Measurements from ENCODE around the gene SCP2. TPM values are rescaled to one million over a fixed set of nuclear protein-coding genes. Genes with fewer than 3 reads are reported as not detected.
A peak's percentile ranks its signal among the peaks of the same experiment; 100 is the strongest.

SCP2 gene
- total RNA-seq, result 10 to 100 TPM; 47.6 to 67.8 (median 52.2) TPM

GRCh38 chr1:52927212-52928014 is at the start of gene SCP2:
TSS of gene SCP2 (plus strand) at chr1:52927276. CDS start at chr1:52927397, 121 bp downstream.
- peak within 1 kb of the TSS; percentile 84 for H3K4me3 Mint-ChIP-seq
- no peaks in the 10 kb centered on the region for H3K36me3 Mint-ChIP-seq (ENCODE audit: insufficient read depth)
- peaks cover 3% of the 10 kb centered on the region for H3K27me3 Mint-ChIP-seq (ENCODE audit: low read depth)
- no peaks in the 10 kb centered on the region for H3K9me3 Mint-ChIP-seq
- ATAC-seq, result peak; percentile 96 to 97
- peaks cover 22% of the 10 kb centered on the region for H3K4me1 Mint-ChIP-seq (ENCODE audit: low read depth)
- peak; percentile 81 for DNase-seq

- H3K36me3 Mint-ChIP-seq (ENCODE audit: insufficient read depth), result no peaks in the 10 kb centered on the region
- no peak for ATAC-seq
- no peak overlapping the region for H3K4me3 Mint-ChIP-seq
- no peak for DNase-seq
- no peaks in the 10 kb centered on the region for H3K9me3 Mint-ChIP-seq
- no peaks in the 10 kb centered on the region for H3K4me1 Mint-ChIP-seq (ENCODE audit: low read depth)
- peaks cover 3% of the 10 kb centered on the region for H3K27me3 Mint-ChIP-seq (ENCODE audit: low read depth)
These were observed 49.5 kb upstream of the SCP2 start for GRCh38 chr1:52877554-52877953.

DNA sequence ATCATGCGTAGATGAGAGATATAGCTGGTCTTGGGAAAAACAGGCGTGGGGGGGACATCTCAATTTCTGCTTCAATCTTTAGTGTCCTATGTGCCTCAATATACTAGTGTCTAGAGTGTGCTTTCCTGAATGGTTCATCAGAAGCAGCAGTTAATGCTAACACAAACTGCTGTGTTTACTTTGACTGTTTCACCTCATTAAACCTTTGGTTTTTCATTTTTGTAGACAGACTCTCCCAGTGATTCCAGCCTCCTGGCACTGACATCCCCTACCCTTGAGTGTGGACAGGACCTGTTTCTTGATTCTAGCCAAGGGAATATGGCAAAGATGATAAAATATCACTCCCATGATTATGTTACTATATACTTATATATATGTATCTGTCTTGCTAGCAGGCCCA is 46.9 kb upstream of the SCP2 start:
- Mint-ChIP-seq H3K4me1 (ENCODE audit: low read depth) (no peaks in the 10 kb centered on the region), H3K27me3 (ENCODE audit: low read depth) (no peaks in the 10 kb centered on the region), H3K9me3 (no peaks in the 10 kb centered on the region), H3K4me3 (no peak overlapping the region), H3K36me3 (ENCODE audit: insufficient read depth) (no peaks in the 10 kb centered on the region)
- DNase-seq, result no peak
- no peak for ATAC-seq

DNA sequence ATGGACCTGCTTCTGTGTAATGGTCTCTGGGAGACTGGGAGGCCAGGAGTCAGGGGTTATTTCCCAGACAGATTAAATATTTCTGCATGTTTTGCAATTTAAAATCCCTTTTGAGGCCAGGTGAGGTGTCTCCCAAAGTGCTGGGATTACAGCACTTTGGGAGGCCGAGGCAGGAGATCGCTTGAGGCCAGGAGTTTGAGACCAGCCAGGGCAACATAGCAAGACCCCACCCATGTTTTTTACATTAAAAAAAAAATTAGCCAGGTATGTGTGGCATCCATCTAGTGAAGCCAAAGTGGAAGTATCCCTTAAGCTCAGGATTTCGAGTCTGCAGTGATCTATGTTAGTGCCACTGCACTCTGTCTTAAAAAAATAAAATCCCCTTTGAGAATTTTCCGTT is 39.6 kb upstream of the SCP2 start:
- no peaks in the 10 kb centered on the region for H3K36me3 Mint-ChIP-seq (ENCODE audit: insufficient read depth)
- no peaks in the 10 kb centered on the region for H3K27me3 Mint-ChIP-seq (ENCODE audit: low read depth)
- H3K4me1 Mint-ChIP-seq (ENCODE audit: low read depth), result no peaks in the 10 kb centered on the region
- ATAC-seq (no peak), DNase-seq (no peak)
- H3K4me3 Mint-ChIP-seq, result no peak overlapping the region
- H3K9me3 Mint-ChIP-seq, result no peaks in the 10 kb centered on the region

- Mint-ChIP-seq H3K9me3 (no peaks in the 10 kb centered on the region), H3K4me3 (no peak overlapping the region), H3K27me3 (ENCODE audit: low read depth) (no peaks in the 10 kb centered on the region), H3K36me3 (ENCODE audit: insufficient read depth) (peaks cover 4% of the 10 kb centered on the region), H3K4me1 (ENCODE audit: low read depth) (no peaks in the 10 kb centered on the region)
- DNase-seq, result no peak
- ATAC-seq, result no peak
These were observed 34.5 kb upstream of the SCP2 start for GRCh38 chr1:52892424-52893215.

DNA sequence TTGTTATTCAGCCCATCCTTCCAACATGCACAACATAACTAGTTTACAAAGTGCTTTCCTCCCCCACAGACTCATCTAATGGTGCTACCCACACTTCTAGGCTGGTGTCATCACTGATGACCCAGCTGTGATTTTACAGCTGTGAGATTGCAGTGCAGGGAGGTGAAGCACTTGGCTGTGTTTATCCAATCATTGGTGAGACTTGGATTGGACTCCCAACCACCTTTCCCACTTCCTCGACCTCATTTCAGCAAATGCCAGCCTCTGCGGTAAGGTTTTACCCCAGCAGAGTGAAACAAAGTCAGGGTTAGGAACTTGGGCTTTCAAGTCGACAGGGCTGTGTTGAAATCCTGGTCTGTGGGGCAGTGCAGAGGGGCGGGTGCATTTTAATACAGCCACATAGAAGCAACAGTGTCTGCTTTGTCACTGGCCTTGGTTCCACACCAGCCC is 27.6 kb upstream of the SCP2 start:
- peaks cover 4% of the 10 kb centered on the region for H3K36me3 Mint-ChIP-seq (ENCODE audit: insufficient read depth)
- no peaks in the 10 kb centered on the region for H3K9me3 Mint-ChIP-seq
- H3K4me1 Mint-ChIP-seq (ENCODE audit: low read depth), result no peaks in the 10 kb centered on the region
- ATAC-seq (no peak), DNase-seq (no peak)
- H3K4me3 Mint-ChIP-seq, result no peak overlapping the region
- no peaks in the 10 kb centered on the region for H3K27me3 Mint-ChIP-seq (ENCODE audit: low read depth)

GRCh38 chr1:52900402-52900801 is 26.7 kb upstream of the SCP2 start:
- no peaks in the 10 kb centered on the region for H3K9me3 Mint-ChIP-seq
- H3K27me3 Mint-ChIP-seq (ENCODE audit: low read depth), result no peaks in the 10 kb centered on the region
- H3K4me1 Mint-ChIP-seq (ENCODE audit: low read depth), result no peaks in the 10 kb centered on the region
- DNase-seq, result no peak
- no peak overlapping the region for H3K4me3 Mint-ChIP-seq
- no peak for ATAC-seq
- peaks cover 4% of the 10 kb centered on the region for H3K36me3 Mint-ChIP-seq (ENCODE audit: insufficient read depth)

DNA sequence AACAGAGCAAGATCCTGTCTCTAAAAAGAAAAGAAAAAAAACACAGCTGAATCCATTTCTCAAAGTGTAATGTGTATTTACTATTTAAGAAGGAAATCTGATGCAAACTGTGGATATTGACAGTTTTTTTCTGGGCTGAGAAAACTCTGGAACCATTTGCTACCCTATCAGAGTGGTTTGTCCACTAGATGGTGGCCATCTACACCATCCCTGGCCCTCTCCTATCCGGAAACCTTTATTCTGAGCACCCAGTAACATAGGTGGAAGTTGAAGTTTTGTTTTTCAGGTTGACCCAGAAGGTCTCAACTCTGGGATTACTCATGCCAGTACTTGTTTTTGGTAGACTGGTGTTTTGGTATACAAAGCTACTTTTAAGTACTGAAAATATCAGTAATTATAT is 25.7 kb upstream of the SCP2 start:
- DNase-seq, result no peak
- Mint-ChIP-seq H3K27me3 (ENCODE audit: low read depth) (no peaks in the 10 kb centered on the region), H3K36me3 (ENCODE audit: insufficient read depth) (peaks cover 3% of the 10 kb centered on the region), H3K4me3 (no peak overlapping the region), H3K4me1 (ENCODE audit: low read depth) (no peaks in the 10 kb centered on the region), H3K9me3 (no peaks in the 10 kb centered on the region)
- ATAC-seq, result no peak

DNA sequence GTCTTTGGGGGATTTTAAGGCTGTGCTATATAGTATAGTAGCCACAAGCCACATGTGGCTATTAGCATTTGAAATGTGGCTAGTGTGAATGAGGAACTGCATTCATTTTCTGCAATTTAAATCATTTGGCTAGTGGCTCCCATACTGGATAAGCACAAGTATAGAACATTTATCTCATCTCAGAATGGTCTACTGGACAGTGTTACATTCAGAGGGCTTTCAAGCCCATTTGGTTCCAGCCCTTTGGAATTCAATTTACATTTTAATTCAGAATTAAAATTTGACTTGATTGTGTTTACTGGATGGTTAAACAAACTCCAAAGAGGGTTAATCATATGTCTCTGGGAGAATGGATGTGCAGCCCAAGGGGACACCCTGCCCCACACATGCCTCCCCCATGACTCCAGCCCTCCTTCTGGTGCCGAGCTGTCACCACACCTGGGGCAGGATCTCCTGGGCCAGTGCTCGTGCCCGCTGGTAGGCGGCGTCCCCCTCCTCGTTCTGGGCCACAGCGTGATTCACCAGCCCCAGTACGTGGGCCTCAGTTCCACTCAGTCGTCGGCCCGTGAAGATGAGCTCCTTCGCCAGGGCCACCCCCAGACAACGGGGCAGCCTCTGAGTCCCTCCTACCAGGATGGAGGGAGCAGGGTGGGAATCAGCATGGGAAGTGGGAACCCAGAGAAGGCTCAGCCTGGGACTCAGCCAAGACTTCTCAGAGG is 22.7 kb upstream of the SCP2 start:
- Mint-ChIP-seq H3K27me3 (ENCODE audit: low read depth) (no peaks in the 10 kb centered on the region), H3K36me3 (ENCODE audit: insufficient read depth) (peaks cover 6% of the 10 kb centered on the region), H3K9me3 (no peaks in the 10 kb centered on the region), H3K4me3 (no peak overlapping the region), H3K4me1 (ENCODE audit: low read depth) (no peaks in the 10 kb centered on the region)
- ATAC-seq (no peak), DNase-seq (no peak)

DNA sequence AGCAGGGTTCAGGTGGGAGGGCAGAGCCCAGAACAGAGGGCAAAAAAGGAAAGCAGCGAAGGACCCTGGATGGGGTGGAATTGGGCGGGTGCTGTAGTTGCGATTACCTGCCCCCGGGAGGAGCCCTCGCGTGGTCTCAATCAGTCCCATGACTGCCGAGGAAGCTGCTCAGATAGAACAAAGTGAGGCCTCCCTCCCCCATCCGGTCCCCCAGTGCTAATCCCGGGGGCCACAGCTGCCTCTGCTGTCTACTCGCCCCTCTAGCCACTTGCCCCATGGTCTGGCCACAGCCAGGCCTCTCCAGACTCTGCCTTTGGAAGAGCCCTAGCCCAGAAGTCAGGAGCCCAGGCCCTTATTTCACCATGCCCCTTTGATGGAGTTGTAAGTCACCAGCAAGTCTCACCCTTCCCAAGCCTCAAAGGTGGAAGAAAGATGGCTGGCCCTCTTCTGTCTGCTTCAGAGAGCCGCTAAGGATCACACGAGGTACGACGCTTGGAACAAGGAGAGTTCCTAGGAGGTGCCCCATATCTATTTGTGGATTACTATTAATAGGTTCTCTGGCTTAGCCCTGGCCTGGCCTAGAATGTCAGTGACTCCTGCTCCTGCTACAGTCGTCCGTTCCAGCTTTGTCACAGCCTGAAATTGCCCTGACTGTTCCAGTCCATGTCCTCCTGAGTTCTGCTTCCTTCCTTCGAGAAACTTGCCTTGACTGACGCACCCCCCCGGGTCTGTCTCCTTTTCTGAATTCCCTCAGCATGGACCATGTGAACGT is 22.0 kb upstream of the SCP2 start:
- no peaks in the 10 kb centered on the region for H3K4me1 Mint-ChIP-seq (ENCODE audit: low read depth)

DNA sequence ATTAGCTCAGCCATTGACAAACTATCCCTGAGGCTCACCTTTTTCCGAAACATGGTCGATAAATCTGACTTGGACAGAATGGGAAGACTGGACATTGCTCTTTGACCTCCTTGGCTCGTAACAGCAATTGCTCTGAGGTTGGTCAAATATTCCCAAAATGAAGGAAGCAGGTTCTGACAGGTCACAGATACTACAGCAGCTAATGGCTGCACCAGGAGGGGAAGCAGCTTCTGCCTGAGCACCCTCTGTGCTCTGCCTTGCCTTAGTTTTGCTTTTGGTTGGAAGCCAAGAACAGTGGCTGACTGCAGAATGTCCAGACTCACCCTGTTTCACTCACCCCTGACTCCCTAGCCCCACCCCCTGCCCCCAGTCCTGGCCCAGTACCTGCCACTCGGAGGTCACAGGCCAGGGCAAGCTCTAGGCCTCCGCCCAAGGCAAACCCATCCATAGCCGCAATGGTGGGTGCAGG is 20.9 kb upstream of the SCP2 start:
- DNase-seq (no peak), ATAC-seq (no peak)
- no peaks in the 10 kb centered on the region for H3K9me3 Mint-ChIP-seq
- H3K4me3 Mint-ChIP-seq, result no peak overlapping the region
- no peaks in the 10 kb centered on the region for H3K4me1 Mint-ChIP-seq (ENCODE audit: low read depth)
- peaks cover 13% of the 10 kb centered on the region for H3K36me3 Mint-ChIP-seq (ENCODE audit: insufficient read depth)
- no peaks in the 10 kb centered on the region for H3K27me3 Mint-ChIP-seq (ENCODE audit: low read depth)

More for the DNA sequence above, 22.0 kb upstream of the SCP2 start:
- H3K36me3 Mint-ChIP-seq (ENCODE audit: insufficient read depth), result peaks cover 13% of the 10 kb centered on the region
- DNase-seq (no peak), ATAC-seq (peak; percentile 59 to 78)
- H3K9me3 Mint-ChIP-seq, result no peaks in the 10 kb centered on the region
- no peak overlapping the region for H3K4me3 Mint-ChIP-seq
- no peaks in the 10 kb centered on the region for H3K27me3 Mint-ChIP-seq (ENCODE audit: low read depth)

DNA sequence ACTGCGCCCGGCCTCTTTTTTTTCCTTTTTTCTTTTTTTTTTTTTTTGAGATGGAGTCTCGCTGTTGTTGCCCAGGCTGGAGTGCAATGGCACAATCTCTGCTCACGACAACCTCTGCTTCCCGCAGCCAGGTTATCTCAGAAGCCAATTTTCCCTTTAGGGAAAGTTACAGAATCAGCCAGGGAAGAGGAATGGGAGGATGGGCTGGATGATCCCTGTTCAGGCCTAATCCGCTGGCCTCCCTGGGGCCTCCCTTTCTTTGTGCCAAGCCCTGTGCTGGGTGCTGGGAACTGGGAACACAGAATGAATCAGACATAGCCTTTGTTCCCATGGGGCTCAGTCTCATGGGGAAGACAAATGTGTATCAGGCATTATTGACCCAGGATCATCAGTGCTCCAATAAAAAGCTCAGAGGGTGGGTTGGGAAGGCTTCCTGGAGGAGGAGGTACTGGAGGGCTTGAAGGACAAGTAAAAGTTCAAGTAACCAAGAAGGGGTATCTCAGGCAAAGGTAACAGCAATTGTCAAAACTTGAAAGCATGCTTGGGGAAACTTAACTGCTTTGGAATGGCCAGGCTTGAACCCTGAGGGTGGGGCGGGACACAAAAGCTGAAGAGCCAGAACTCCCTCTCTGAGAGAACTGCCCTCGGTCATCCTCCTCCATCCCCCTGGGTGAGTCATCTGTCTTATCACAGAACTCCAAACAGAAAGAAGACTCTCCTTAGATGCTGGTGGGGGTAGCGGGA is 19.8 kb upstream of the SCP2 start:
- H3K4me1 Mint-ChIP-seq (ENCODE audit: low read depth), result no peaks in the 10 kb centered on the region
- ATAC-seq (no peak), DNase-seq (no peak)
- no peaks in the 10 kb centered on the region for H3K27me3 Mint-ChIP-seq (ENCODE audit: low read depth)
- no peaks in the 10 kb centered on the region for H3K9me3 Mint-ChIP-seq
- no peak overlapping the region for H3K4me3 Mint-ChIP-seq
- H3K36me3 Mint-ChIP-seq (ENCODE audit: insufficient read depth), result peaks cover 13% of the 10 kb centered on the region

- Mint-ChIP-seq H3K9me3 (no peaks in the 10 kb centered on the region), H3K36me3 (ENCODE audit: insufficient read depth) (peaks cover 13% of the 10 kb centered on the region), H3K4me1 (ENCODE audit: low read depth) (no peaks in the 10 kb centered on the region), H3K4me3 (no peak overlapping the region), H3K27me3 (ENCODE audit: low read depth) (no peaks in the 10 kb centered on the region)
- DNase-seq (no peak), ATAC-seq (no peak)
These were observed 19.3 kb upstream of the SCP2 start for GRCh38 chr1:52907812-52908153.
